T-cell (primary cell): ENCODE results near the gene MS4A15. TPM values are rescaled to one million over a fixed set of nuclear protein-coding genes. Genes with fewer than 3 reads are reported as not detected.

Source experiments
- ATAC-seq, 4 experiments: fragments of 200-7000 bp in 3 of 4; fragments of 150-1000 bp in 1 of 4; cut with Tn5 transposase; replicated peaks in 1 of 4; 1 replicate in 3 of 4; 2 replicates in 1 of 4; pipeline ENCODE4 v1.10.0; 2021; ENCODE audit warnings: moderate library complexity in 3 of 4, mild to moderate bottlenecking in 2 of 4, moderate number of reproducible peaks in 1 of 4
- CTCF ChIA-PET, 2 donors: fragments of 300-600 bp; sonication (Branson Sonifier 250); formaldehyde crosslinking; loops; one replicate each; lab custom pipeline; 2022; ENCODE audit warnings: antibody characterized with exemption in 2 of 2; lab: Charles Lee
- POLR2A ChIA-PET, 2 donors: fragments of 300-600 bp; sonication (Branson Sonifier 250); formaldehyde crosslinking; loops; one replicate each; lab custom pipeline; 2022; ENCODE audit warnings: antibody characterized with exemption in 2 of 2; lab: Charles Lee
- DNase-seq, 35 experiments: peaks; one replicate each; pipeline versions ENCODE4 v3.0.0 to v3.0.0-alpha.2; 2013 to 2023
- H3K27ac ChIP-seq: one replicate; pipeline ENCODE4 v1.5.1; 2013; ENCODE audit warnings: low read length
- H3K27me3 ChIP-seq, 2 experiments: replicated peaks in 1 of 2; 1 replicate in 1 of 2; 2 replicates in 1 of 2; pipeline versions ENCODE4 v1.6.1 to v1.7.0; 2013; ENCODE audit warnings: low read length in 1 of 2, mixed read lengths in 1 of 2; ENCODE audit not compliant: control insufficient read depth in 2 of 2, insufficient read depth in 2 of 2; ENCODE audit errors: extremely low read depth in 1 of 2
- H3K36me3 ChIP-seq, 2 donors: 1 replicate in 1 of 2; 2 replicates in 1 of 2; pipeline versions ENCODE4 v1.6.1 to v1.7.0; 2013; ENCODE audit warnings: low read length in 1 of 2; ENCODE audit not compliant: control insufficient read depth in 2 of 2, insufficient read depth in 1 of 2; ENCODE audit errors: extremely low read depth in 1 of 2
- H3K4me1 ChIP-seq, 2 experiments: 1 replicate in 1 of 2; 2 replicates in 1 of 2; pipeline versions ENCODE4 v1.6.1 to v1.7.0; 2013; ENCODE audit warnings: low read length in 2 of 2, mixed read lengths in 1 of 2; ENCODE audit not compliant: insufficient read depth in 2 of 2, control insufficient read depth in 1 of 2; ENCODE audit errors: extremely low read depth in 1 of 2
- H3K4me3 ChIP-seq, 2 donors: 1 replicate in 1 of 2; 2 replicates in 1 of 2; pipeline versions ENCODE4 v1.5.1 to v1.7.0; 2013; ENCODE audit warnings: mild to moderate bottlenecking in 2 of 2, low read length in 1 of 2, moderate library complexity in 1 of 2; ENCODE audit not compliant: control insufficient read depth in 1 of 2; ENCODE audit errors: extremely low read depth in 1 of 2
- H3K9me3 ChIP-seq: 2 replicates; pipeline ENCODE4 v1.7.0; 2013
- H3K27ac Mint-ChIP-seq, 2 donors: one replicate each; pipeline ENCODE4 v1.8.0; 2020 to 2021; ENCODE audit warnings: mild to moderate bottlenecking in 2 of 2, mixed read lengths in 2 of 2
- H3K27me3 Mint-ChIP-seq, 2 donors: one replicate each; pipeline ENCODE4 v1.8.0; 2021 to 2022; ENCODE audit warnings: mixed read lengths in 2 of 2
- H3K36me3 Mint-ChIP-seq: one replicate; pipeline ENCODE4 v1.8.0; 2021; ENCODE audit warnings: mixed read lengths
- H3K4me1 Mint-ChIP-seq, 3 donors: one replicate each; pipeline ENCODE4 v1.8.0; 2020 to 2022; ENCODE audit warnings: mixed read lengths in 3 of 3, mild to moderate bottlenecking in 1 of 3
- H3K4me3 Mint-ChIP-seq, 3 donors: one replicate each; pipeline ENCODE4 v1.8.0; 2020 to 2022; ENCODE audit warnings: mild to moderate bottlenecking in 3 of 3, mixed read lengths in 3 of 3, moderate library complexity in 3 of 3
- H3K9me3 Mint-ChIP-seq, 3 donors: one replicate each; pipeline ENCODE4 v1.8.0; 2020 to 2022; ENCODE audit warnings: mixed read lengths in 3 of 3
- WGBS: methylation state at CpG from one replicate; pipeline ENCODE4 v1.1.5; 2013; ENCODE audit warnings: missing lambda C conversion rate; ENCODE audit not compliant: insufficient coverage; 5-methylcytosine and 5-hydroxymethylcytosine counted together
- total RNA-seq, 35 experiments: library from RNA in 6 of 35; stranded (reverse) in 6 of 35; fragments of 120-200 nt in 1 of 35; gene quantifications; one replicate each; pipeline versions ENCODE4 v1.2.1 to v1.2.4 and lab custom pipeline; 2013 to 2026

The MS4A15 gene
- total RNA-seq, 5 donors from 2014 or later (not counting 1 experiment from before 2014, with no cell fraction given): not detected

DNA sequence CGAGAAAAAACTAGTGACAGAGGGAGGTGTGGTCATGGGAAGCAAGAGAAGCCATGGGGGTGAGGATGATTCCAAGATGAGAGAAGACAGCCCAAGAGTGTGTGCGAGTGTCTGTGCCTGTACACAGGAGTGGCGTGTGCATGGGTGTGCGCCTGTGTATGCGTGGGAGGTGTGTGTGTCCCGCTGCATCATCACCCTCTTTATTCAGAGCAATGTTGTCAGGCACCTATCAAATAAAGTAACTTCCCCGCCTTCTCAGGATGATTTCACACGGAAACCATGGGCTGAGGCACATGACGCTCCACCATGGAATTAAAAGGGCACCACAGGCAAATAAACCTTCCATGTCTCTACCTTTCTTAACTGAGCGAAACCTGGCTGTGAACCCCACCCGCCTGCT is 53.0 kb downstream of the MS4A15 start:
- Mint-ChIP-seq H3K9me3 (no peaks in the 10 kb centered on the region), H3K27ac (no peak overlapping the region), H3K36me3 (no peaks in the 10 kb centered on the region), H3K4me1 (no peaks in the 10 kb centered on the region), H3K4me3 (no peak overlapping the region), H3K27me3 (peaks cover 17 to 23% of the 10 kb centered on the region in 2 donors)
- H3K27me3 ChIP-seq: peaks cover 0 to 25% of the 10 kb centered on the region in 2 experiments
- 87% methylated on average over 6 of the region's 11 CpGs for WGBS
- H3K4me1 ChIP-seq: no peaks in the 10 kb centered on the region
- ATAC-seq (no peak), DNase-seq (no peak)
- H3K9me3 ChIP-seq: no peaks in the 10 kb centered on the region
- no peak overlapping the region for H3K27ac ChIP-seq
- no peaks in the 10 kb centered on the region for H3K36me3 ChIP-seq
- ChIA-PET POLR2A (no interaction called here), CTCF (no interaction called here)
- no peak overlapping the region for H3K4me3 ChIP-seq

DNA sequence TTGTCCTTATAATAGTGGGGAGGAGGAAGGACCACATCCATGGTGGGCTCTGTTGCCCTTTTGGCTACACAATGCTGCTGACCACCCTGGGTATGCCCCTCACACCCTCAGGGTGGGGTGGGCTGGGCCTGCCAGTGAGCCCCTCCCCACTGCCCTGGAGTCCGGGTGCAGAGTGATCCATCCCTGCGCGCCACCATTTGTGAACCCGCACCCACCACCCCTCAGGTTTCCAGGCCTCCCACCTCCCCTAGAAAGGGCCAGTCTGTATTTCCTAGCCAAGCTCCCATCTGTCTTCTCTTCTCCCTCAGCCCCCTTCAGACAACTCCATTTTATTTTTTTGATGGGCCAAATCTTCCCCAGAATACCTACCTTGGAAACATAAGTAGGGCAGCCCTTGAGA is 53.5 kb downstream of the MS4A15 start:
- no peak overlapping the region for H3K4me3 ChIP-seq
- ATAC-seq: no peak
- no peaks in the 10 kb centered on the region for H3K36me3 ChIP-seq
- peaks cover 17 to 23% of the 10 kb centered on the region in 2 donors for H3K27me3 Mint-ChIP-seq
- H3K9me3 Mint-ChIP-seq: no peaks in the 10 kb centered on the region
- no peak overlapping the region for H3K27ac Mint-ChIP-seq
- 93% methylated on average over 4 of the region's 4 CpGs for WGBS
- no peak overlapping the region for H3K4me3 Mint-ChIP-seq
- no peak overlapping the region for H3K27ac ChIP-seq
- H3K4me1 Mint-ChIP-seq: no peaks in the 10 kb centered on the region
- H3K9me3 ChIP-seq: no peaks in the 10 kb centered on the region
- ChIA-PET CTCF (no interaction called here), POLR2A (no interaction called here)
- H3K4me1 ChIP-seq: no peaks in the 10 kb centered on the region
- DNase-seq: no peak
- H3K27me3 ChIP-seq: peaks cover 0 to 25% of the 10 kb centered on the region in 2 experiments
- H3K36me3 Mint-ChIP-seq: no peaks in the 10 kb centered on the region

GRCh38 chr11:60810569-60810968 is 53.9 kb downstream of the MS4A15 start:
- CTCF ChIA-PET: no interaction called here
- 29% methylated on average over 5 of the region's 8 CpGs for WGBS
- H3K27ac Mint-ChIP-seq: no peak overlapping the region

DNA sequence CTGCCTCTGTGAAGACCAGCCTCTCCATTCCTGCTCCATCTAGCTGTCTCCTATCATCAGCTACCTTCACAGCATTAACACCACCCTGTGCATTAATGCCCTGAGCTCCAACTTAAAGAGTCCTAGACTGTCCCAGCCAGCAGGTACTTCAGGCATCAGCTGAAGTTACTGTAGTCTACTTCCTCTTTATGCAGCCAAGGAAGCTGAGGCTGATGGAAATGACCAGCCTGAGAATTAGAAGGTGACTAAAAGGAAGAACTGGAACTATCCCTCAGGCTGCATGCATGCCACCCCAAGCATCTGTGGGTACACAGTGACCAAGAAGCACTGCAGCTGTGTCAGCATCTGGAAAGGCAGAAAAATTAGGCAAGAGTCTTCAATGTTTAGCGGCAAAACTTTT is 56.7 kb downstream of the MS4A15 start:
- Mint-ChIP-seq H3K4me1 (no peaks in the 10 kb centered on the region), H3K27me3 (peaks cover 12 to 17% of the 10 kb centered on the region in 2 donors), H3K4me3 (no peak overlapping the region), H3K27ac (no peak overlapping the region), H3K9me3 (peaks cover 0 to 11% (median 3%) of the 10 kb centered on the region in 3 donors), H3K36me3 (no peaks in the 10 kb centered on the region)
- Histone ChIP-seq H3K9me3 (no peaks in the 10 kb centered on the region), H3K4me1 (no peaks in the 10 kb centered on the region), H3K27ac (no peak overlapping the region), H3K4me3 (no peak overlapping the region), H3K36me3 (no peaks in the 10 kb centered on the region), H3K27me3 (peaks cover 0 to 24% of the 10 kb centered on the region in 2 experiments)
- ChIA-PET CTCF (interaction anchor here in 1 of 2 donors (0.6 kb wide), 1 partner anchor 11 kb away, joined by 3 read pairs; no protein-coding TSS in a partner anchor), POLR2A (interaction anchor here in 1 of 2 donors (0.5 kb wide), 1 partner anchor 1731 kb away, joined by 4 read pairs; no protein-coding TSS in a partner anchor)
- ATAC-seq (no peak), DNase-seq (no peak)
- 100% methylated on average over 1 of the region's 1 CpG for WGBS

More at GRCh38 chr11:60810569-60810968, 53.9 kb downstream of the MS4A15 start:
- H3K27ac ChIP-seq: no peak overlapping the region
- no peaks in the 10 kb centered on the region for H3K4me1 ChIP-seq
- peaks cover 0 to 25% of the 10 kb centered on the region in 2 experiments for H3K27me3 ChIP-seq
- DNase-seq: no peak
- POLR2A ChIA-PET: no interaction called here
- no peak overlapping the region for H3K4me3 ChIP-seq
- Mint-ChIP-seq H3K36me3 (no peaks in the 10 kb centered on the region), H3K4me3 (no peak overlapping the region), H3K9me3 (no peaks in the 10 kb centered on the region), H3K27me3 (peaks cover 15 to 21% of the 10 kb centered on the region in 2 donors), H3K4me1 (no peaks in the 10 kb centered on the region)
- ATAC-seq: no peak
- no peaks in the 10 kb centered on the region for H3K36me3 ChIP-seq
- no peaks in the 10 kb centered on the region for H3K9me3 ChIP-seq

- no peaks in the 10 kb centered on the region for H3K36me3 Mint-ChIP-seq
- DNase-seq: no peak
- 100% methylated on average over 1 of the region's 2 CpGs for WGBS
- Histone ChIP-seq H3K27me3 (peaks cover 0 to 23% of the 10 kb centered on the region in 2 experiments), H3K4me1 (no peaks in the 10 kb centered on the region), H3K9me3 (no peaks in the 10 kb centered on the region), H3K36me3 (no peaks in the 10 kb centered on the region), H3K4me3 (no peak overlapping the region), H3K27ac (no peak overlapping the region)
- H3K27me3 Mint-ChIP-seq: peaks cover 12 to 17% of the 10 kb centered on the region in 2 donors
- H3K27ac Mint-ChIP-seq: no peak overlapping the region
- no peak overlapping the region for H3K4me3 Mint-ChIP-seq
- no peaks in the 10 kb centered on the region for H3K4me1 Mint-ChIP-seq
- no peak for ATAC-seq
- ChIA-PET POLR2A (no interaction called here), CTCF (interaction anchor here in 1 of 2 donors (0.6 kb wide), 1 partner anchor 10 kb away, joined by 3 read pairs; no protein-coding TSS in a partner anchor)
- H3K9me3 Mint-ChIP-seq: peaks cover 0 to 11% (median 3%) of the 10 kb centered on the region in 3 donors
Observed at GRCh38 chr11:60814112-60814511, 57.4 kb downstream of the MS4A15 start.

GRCh38 chr11:60816590-60817157 is 60.0 kb downstream of the MS4A15 start:
- Mint-ChIP-seq H3K4me1 (no peaks in the 10 kb centered on the region), H3K9me3 (peaks cover 0 to 11% (median 3%) of the 10 kb centered on the region in 3 donors), H3K36me3 (no peaks in the 10 kb centered on the region), H3K27ac (no peak overlapping the region), H3K27me3 (peaks cover 4 to 6% of the 10 kb centered on the region in 2 donors), H3K4me3 (no peak overlapping the region)
- Histone ChIP-seq H3K4me1 (no peaks in the 10 kb centered on the region), H3K27ac (no peak overlapping the region), H3K4me3 (no peak overlapping the region), H3K36me3 (no peaks in the 10 kb centered on the region), H3K9me3 (no peaks in the 10 kb centered on the region), H3K27me3 (peaks cover 0 to 21% of the 10 kb centered on the region in 2 experiments)
- WGBS: no CpG with 5 or more reads among the region's 2 CpGs
- ChIA-PET POLR2A (no interaction called here), CTCF (no interaction called here)
- ATAC-seq (no peak), DNase-seq (no peak)
